ENCODE data around the gene MYO18B. TPM values are rescaled to one million over a fixed set of nuclear protein-coding genes. Genes with fewer than 3 reads are reported as not detected.

The MYO18B gene
- total and polyA plus RNA-seq, 2 of the 8 experiments (the other 6 are each of a cell fraction or from before 2014, with no cell fraction given) = 0.62 to 0.78 TPM

GRCh38 chr22:25875461-25875860 lies 133.5 kb downstream of the MYO18B start (continued):
- no peak for TF ChIP-seq CHD7 (IDR thresholded peaks at IDR 0.05; ENCODE audit: insufficient replicate concordance, low read length)
- TF ChIP-seq CTCF (IDR thresholded peaks at IDR 0.05; ENCODE audit: control extremely low read depth in 1 of 3, insufficient read depth in 1 of 3, low read depth in 1 of 3, low read length in 3 of 3) = no peak
- TF ChIP-seq ATF2 (IDR thresholded peaks at IDR 0.05; ENCODE audit: low read length) = no peak
- no peak for TF ChIP-seq TAF7 (optimal IDR thresholded peaks at IDR 0.05; ENCODE audit: borderline replicate concordance, low read depth, low read length)
- TF ChIP-seq FOSL1 (IDR thresholded peaks at IDR 0.05; ENCODE audit: insufficient read depth, low read depth, low read length) = no peak
- no peak for TF ChIP-seq EGR1 (IDR thresholded peaks at IDR 0.05; ENCODE audit: borderline replicate concordance, low read depth, low read length)
